GM10266 (cell line): ENCODE measurements around the gene MAPRE3.

Experiments
- DNase-seq: peaks from one replicate; pipeline ENCODE4 v3.0.0; 2012; ENCODE audit errors: extremely low spot score
- TF ChIP-seq, protein P1 (sequence below): IDR thresholded peaks from 2 replicates; pipeline ENCODE4 v1.5.1; 2012; ENCODE audit warnings: mild to moderate bottlenecking, low read depth; ENCODE audit not compliant: control insufficient read depth, insufficient read depth; ENCODE audit errors: missing control alignments

Gene MAPRE3

DNA sequence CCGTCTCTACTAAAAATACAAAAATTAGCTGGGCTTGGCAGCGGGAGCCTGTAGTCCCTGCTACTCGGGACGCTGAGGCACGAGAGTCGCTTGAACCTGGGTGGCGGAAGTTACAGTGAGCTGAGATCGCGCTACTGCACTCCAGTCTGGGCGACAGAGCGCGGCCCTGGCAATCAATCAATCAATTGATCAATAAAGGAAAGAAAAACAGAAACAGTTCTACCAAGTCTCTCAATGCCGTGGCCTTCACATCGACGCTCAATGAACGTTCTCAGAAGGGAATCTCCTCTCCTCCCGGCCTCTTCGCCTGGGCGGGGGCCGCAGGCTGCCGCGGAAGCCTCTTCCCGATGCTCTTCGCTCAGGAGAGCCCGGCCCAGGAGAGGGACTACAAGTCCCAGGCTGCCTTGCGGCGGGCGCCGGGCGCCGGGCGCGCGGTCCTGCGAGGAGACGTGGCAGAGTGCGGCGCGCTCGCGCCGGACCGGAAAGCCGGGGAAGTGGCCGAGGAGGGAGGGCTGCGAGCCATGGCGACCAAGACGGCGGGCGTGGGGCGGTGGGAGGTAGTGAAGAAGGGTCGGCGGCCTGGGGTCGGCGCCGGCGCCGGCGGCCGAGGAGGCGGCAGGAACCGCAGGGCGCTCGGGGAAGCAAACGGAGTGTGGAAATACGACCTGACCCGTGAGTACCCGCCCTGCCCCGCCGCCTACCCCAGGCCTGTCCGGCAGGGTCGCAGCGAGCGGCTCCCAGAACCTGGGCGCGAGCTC, 62.2 kb downstream of the MAPRE3 start, which contains the start of gene TMEM214:
TSS of gene TMEM214 (plus strand) at position 471 of the 758 bp plus-strand sequence. CDS start at position 522, 51 bp downstream.
- peak; percentile 95 for DNase-seq
- TF ChIP-seq, protein P1, sequence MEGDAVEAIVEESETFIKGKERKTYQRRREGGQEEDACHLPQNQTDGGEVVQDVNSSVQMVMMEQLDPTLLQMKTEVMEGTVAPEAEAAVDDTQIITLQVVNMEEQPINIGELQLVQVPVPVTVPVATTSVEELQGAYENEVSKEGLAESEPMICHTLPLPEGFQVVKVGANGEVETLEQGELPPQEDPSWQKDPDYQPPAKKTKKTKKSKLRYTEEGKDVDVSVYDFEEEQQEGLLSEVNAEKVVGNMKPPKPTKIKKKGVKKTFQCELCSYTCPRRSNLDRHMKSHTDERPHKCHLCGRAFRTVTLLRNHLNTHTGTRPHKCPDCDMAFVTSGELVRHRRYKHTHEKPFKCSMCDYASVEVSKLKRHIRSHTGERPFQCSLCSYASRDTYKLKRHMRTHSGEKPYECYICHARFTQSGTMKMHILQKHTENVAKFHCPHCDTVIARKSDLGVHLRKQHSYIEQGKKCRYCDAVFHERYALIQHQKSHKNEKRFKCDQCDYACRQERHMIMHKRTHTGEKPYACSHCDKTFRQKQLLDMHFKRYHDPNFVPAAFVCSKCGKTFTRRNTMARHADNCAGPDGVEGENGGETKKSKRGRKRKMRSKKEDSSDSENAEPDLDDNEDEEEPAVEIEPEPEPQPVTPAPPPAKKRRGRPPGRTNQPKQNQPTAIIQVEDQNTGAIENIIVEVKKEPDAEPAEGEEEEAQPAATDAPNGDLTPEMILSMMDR = no peak

DNA sequence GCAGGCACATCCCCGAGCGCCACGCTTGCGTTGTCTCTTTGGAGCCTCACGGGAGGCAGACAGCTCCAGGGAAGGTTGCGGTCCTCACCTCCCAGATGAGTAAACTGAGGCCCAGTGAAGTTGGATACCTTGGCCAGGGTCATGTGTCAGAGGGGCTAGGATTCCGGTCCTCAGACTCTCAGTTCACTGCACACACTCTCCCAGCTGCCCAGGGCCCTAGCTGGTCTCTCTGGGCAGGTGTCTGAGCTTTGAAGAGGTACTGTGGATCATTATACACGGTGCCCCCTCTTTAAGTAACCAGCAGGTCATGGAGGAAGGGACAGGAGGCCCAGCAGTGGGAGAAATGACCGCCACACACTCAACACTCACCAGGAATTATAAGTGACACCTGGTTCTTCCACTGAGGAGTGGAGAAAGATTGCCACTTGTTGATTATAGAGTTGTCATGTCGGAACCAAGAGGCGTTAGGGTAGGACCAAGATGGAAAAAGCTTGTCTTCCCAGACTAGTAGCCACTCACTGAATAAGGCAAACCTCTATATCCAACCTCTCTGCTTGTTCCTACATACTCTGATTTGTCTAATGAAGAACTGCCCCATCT, 62.9 kb downstream of the MAPRE3 start:
- DNase-seq = no peak
- TF ChIP-seq, protein P1 = no peak

DNA sequence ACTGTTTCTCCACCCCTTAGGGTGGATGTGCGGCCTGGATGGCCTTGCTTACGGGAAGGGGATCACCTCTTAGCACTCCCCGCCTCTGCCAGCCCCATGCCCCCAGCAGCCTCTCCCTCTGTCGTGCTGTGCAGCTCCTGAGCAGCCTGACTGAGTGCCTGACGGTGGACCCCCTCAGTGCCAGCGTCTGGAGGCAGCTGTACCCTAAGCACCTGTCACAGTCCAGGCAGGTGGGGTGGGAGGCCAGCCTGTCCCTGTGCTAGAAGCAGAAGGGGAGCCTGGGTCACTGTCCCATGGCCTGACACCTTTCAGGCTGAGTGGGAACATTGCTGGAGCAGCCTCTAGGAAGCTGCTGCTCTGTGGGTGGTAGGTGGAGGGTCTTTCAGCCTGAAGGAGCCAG, 67.6 kb downstream of the MAPRE3 start:
- TF ChIP-seq, protein P1 = no peak
- no peak for DNase-seq

DNA sequence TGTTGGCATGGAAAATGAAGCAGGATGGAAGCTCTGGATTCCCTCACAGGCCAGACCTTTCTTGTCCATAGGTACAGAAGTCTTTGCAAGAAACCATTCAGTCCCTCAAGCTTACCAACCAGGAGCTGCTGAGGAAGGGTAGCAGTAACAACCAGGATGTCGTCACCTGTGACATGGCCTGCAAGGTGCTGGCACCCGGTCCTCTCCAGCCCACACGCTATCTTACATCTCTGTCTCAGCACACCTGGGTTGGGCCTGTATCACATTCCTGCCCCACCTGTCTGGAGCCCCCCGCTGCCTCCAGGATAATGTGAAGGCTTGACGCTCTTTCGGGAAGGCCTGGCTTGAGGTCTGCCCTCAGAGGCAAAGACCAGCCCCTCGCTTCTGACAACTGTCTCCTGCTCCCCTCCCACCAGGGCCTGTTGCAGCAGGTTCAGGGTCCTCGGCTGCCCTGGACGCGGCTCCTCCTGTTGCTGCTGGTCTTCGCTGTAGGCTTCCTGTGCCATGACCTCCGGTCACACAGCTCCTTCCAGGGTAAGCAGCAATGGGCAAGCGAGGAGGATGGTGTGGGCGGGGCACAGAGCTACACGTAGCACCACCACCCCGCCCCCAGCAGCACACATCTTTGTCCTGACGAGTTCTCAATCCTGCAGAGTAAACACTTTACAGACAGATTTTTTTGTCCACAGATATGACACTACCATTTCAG, 68.3 kb downstream of the MAPRE3 start:
- TF ChIP-seq, protein P1 = no peak
- no peak for DNase-seq

DNA sequence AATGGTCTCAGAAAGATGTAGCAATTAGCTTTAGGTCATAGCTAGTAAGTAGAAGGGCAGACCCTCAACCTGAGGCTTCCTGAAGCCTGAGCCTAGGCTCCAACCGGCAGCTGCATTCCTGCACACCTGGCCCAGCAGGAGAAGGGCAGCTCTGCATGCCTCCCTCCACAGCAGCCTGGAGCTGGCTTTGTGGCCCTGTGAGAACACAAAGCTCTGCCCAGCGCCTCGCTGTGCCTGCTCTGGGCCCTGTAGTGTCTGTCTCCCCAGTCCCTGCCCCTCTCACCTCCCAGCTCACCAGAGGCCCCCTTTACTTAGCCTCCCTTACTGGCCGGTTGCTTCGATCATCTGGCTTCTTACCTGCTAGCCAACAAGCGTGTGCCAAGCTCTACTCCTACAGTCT, 69.0 kb downstream of the MAPRE3 start:
- TF ChIP-seq, protein P1 = no peak

DNA sequence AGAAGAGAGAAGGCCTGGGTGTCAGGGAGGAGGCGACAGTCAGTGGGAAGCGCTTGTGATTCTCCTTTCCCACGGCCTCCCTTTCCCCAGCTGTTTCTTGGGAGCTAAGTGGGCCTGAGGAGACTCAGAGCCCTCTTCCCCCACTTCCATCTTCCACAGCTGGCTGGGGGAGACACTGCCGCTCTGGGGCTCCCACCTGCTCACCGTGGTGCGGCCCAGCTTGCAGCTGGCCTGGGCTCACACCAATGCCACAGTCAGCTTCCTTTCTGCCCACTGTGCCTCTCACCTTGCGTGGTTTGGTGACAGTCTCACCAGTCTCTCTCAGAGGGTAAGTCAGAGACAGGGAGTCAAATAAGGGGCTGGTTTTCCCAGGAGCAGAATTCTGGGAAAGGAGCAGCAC, 69.4 kb downstream of the MAPRE3 start:
- DNase-seq = no peak
- TF ChIP-seq, protein P1 = no peak

More for the DNA sequence above, 69.0 kb downstream of the MAPRE3 start:
- no peak for DNase-seq
